GM04504 (cell line): ENCODE results near the gene CHCHD3.
"Not testable (repeated sequence)": the region's sequence is repeated elsewhere in the genome, so short reads cannot be mapped to it uniquely, and the experiment has no call there.

Experiments
- DNase-seq: peaks from one replicate; pipeline ENCODE4 v3.0.0-alpha.2; 2012; ENCODE audit warnings: low read depth

CHCHD3 gene

GRCh38 chr7:132950725-132951124, 131.2 kb downstream of the CHCHD3 start:
- DNase-seq, result no peak

- DNase-seq, result no peak
These were observed 134.9 kb downstream of the CHCHD3 start for GRCh38 chr7:132947011-132947410.

GRCh38 chr7:132944774-132945173, 137.1 kb downstream of the CHCHD3 start:
- no peak for DNase-seq

- no peak for DNase-seq
These were observed 138.2 kb downstream of the CHCHD3 start for GRCh38 chr7:132943645-132944044.

GRCh38 chr7:132942701-132943100, 139.2 kb downstream of the CHCHD3 start:
- DNase-seq, result no peak

GRCh38 chr7:132941905-132942304, 140.0 kb downstream of the CHCHD3 start:
- DNase-seq, result no peak

- no peak for DNase-seq
These were observed 140.5 kb downstream of the CHCHD3 start for GRCh38 chr7:132941428-132941827.

GRCh38 chr7:132940084-132940483, 141.8 kb downstream of the CHCHD3 start:
- no peak for DNase-seq

GRCh38 chr7:132939495-132939894, 142.4 kb downstream of the CHCHD3 start:
- DNase-seq, result no peak

GRCh38 chr7:132937286-132937685, 144.6 kb downstream of the CHCHD3 start:
- no peak for DNase-seq

GRCh38 chr7:132935608-132936007, 146.3 kb downstream of the CHCHD3 start:
- no peak for DNase-seq

- DNase-seq, result no peak
These were observed 147.9 kb downstream of the CHCHD3 start for GRCh38 chr7:132934017-132934416.

GRCh38 chr7:132933072-132933458, 148.8 kb downstream of the CHCHD3 start:
- DNase-seq, result peak; percentile 22

GRCh38 chr7:132932296-132933071, 149.4 kb downstream of the CHCHD3 start:
- no peak for DNase-seq

- DNase-seq, result no peak
These were observed 151.0 kb downstream of the CHCHD3 start for GRCh38 chr7:132930881-132931280.

GRCh38 chr7:132929944-132930343, 151.9 kb downstream of the CHCHD3 start:
- not testable (repeated sequence) for DNase-seq

GRCh38 chr7:132919771-132920170, 162.1 kb downstream of the CHCHD3 start:
- DNase-seq, result no peak

GRCh38 chr7:132915647-132916046, 166.2 kb downstream of the CHCHD3 start:
- DNase-seq, result no peak

GRCh38 chr7:132910657-132911056, 171.2 kb downstream of the CHCHD3 start:
- no peak for DNase-seq

GRCh38 chr7:132907380-132907940, 174.4 kb downstream of the CHCHD3 start:
- DNase-seq, result no peak

- no peak for DNase-seq
These were observed 175.6 kb downstream of the CHCHD3 start for GRCh38 chr7:132906193-132906835.

- DNase-seq, result not testable (repeated sequence)
These were observed 176.8 kb downstream of the CHCHD3 start for GRCh38 chr7:132905136-132905535.

GRCh38 chr7:132904209-132904608, 177.7 kb downstream of the CHCHD3 start:
- no peak for DNase-seq
